Activated CD4-positive, alpha-beta T cell treated with anti-CD3 and anti-CD28 coated beads, Interleukin-2, amount 10 ng/mL, durations not matched to agents 7 days and 5 days (primary cell): ENCODE data around the gene CCR6. TPM values are rescaled to one million over a fixed set of nuclear protein-coding genes. Genes with fewer than 3 reads are reported as not detected.
"Not testable (repeated sequence)": the region's sequence is repeated elsewhere in the genome, so short reads cannot be mapped to it uniquely, and the experiment has no call there.

Source experiments
- CTCF ChIA-PET: fragments of 350-600 bp; sonication (Branson Sonifier 250); formaldehyde crosslinking; loops from one replicate; lab custom pipeline; 2021; ENCODE audit warnings: antibody characterized with exemption; lab: Charles Lee
- POLR2A ChIA-PET: fragments of 350-600 bp; sonication (Branson Sonifier 250); formaldehyde crosslinking; loops from one replicate; lab custom pipeline; 2021; ENCODE audit warnings: antibody characterized with exemption; lab: Charles Lee
- DNase-seq: peaks from one replicate; pipeline ENCODE4 v3.0.0-alpha.2; 2020
- H3K27ac Mint-ChIP-seq: one replicate; pipeline ENCODE4 v1.8.0; 2021; ENCODE audit warnings: mild to moderate bottlenecking, moderate library complexity, mixed read lengths
- H3K27me3 Mint-ChIP-seq: one replicate; pipeline ENCODE4 v1.8.0; 2021; ENCODE audit warnings: mixed read lengths
- H3K36me3 Mint-ChIP-seq: one replicate; pipeline ENCODE4 v1.8.0; 2021; ENCODE audit warnings: low read depth, mixed read lengths
- H3K4me1 Mint-ChIP-seq: one replicate; pipeline ENCODE4 v1.8.0; 2021; ENCODE audit warnings: mixed read lengths
- H3K4me3 Mint-ChIP-seq: one replicate; pipeline ENCODE4 v1.8.0; 2021; ENCODE audit warnings: mild to moderate bottlenecking, moderate library complexity, mixed read lengths
- H3K9me3 Mint-ChIP-seq: one replicate; pipeline ENCODE4 v1.8.0; 2021; ENCODE audit warnings: mixed read lengths
- total RNA-seq, 2 experiments: library from RNA; stranded (reverse); gene quantifications; one replicate each; pipeline ENCODE4 v1.2.3, GENCODE V29; 2021

Gene CCR6
- total RNA-seq, 2 experiments from 2014 or later, result 6.7 to 7.4 TPM

- no peak for DNase-seq
- Mint-ChIP-seq H3K9me3 (no peaks in the 10 kb centered on the region), H3K4me1 (peaks cover 15% of the 10 kb centered on the region), H3K4me3 (peak overlapping the region; percentile 28), H3K27me3 (no peaks in the 10 kb centered on the region), H3K36me3 (no peaks in the 10 kb centered on the region), H3K27ac (no peak overlapping the region)
- ChIA-PET CTCF (no interaction called here), POLR2A (no interaction called here)
Measured at GRCh38 chr6:167153521-167153959, 30.6 kb downstream of the CCR6 start.

DNA sequence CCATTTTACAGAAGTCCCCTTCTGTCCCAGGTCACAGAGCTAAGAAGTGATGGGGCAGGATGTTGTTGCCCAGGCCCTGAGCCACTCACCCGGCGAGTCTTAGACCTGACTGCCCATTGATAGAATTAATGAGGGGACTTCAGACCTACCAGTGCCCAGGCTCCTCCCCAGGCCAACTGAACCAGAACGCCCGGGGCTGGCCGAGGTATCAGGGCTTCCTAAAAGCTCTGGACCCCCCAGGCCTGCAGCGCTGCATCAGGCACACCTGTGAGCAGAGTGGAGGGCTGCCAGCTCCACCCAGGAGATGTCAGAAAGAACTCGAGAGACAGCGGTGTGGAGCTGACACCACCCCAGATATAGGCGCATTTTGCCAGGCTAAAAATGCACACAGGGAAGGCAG, 31.4 kb downstream of the CCR6 start:
- Mint-ChIP-seq H3K4me3 (no peak overlapping the region), H3K9me3 (no peaks in the 10 kb centered on the region), H3K27me3 (peaks cover 3% of the 10 kb centered on the region), H3K4me1 (peaks cover 15% of the 10 kb centered on the region), H3K36me3 (no peaks in the 10 kb centered on the region), H3K27ac (no peak overlapping the region)
- POLR2A ChIA-PET, result no interaction called here
- DNase-seq, result no peak
- CTCF ChIA-PET, result no interaction called here

DNA sequence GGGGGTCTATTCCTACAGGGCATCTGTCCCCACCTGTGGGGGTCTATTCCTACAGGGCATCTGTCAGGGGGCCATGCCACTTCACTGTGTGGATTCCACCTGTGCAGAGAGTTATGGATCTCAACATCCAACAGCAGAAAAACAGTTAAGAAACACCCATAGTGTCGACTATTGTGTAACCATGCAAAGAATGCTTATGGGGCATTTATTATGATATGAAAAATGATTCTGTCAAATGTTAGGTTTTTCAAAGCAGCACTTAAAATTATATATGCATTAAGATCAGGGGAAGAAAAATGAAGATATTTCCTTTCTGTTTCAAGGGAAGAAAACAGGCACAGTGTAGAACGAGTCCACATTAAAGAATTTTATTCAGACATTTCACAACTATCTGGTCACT, 32.0 kb downstream of the CCR6 start:
- H3K4me3 Mint-ChIP-seq, result no peak overlapping the region
- ChIA-PET POLR2A (no interaction called here), CTCF (no interaction called here)
- H3K9me3 Mint-ChIP-seq, result no peaks in the 10 kb centered on the region
- H3K36me3 Mint-ChIP-seq, result no peaks in the 10 kb centered on the region
- H3K4me1 Mint-ChIP-seq, result peaks cover 15% of the 10 kb centered on the region
- DNase-seq, result no peak
- no peak overlapping the region for H3K27ac Mint-ChIP-seq
- H3K27me3 Mint-ChIP-seq, result peaks cover 3% of the 10 kb centered on the region

GRCh38 chr6:167157414-167157813, 34.5 kb downstream of the CCR6 start:
- DNase-seq, result no peak
- ChIA-PET CTCF (no interaction called here), POLR2A (no interaction called here)
- Mint-ChIP-seq H3K27ac (no peak overlapping the region), H3K27me3 (peaks cover 3% of the 10 kb centered on the region), H3K9me3 (no peaks in the 10 kb centered on the region), H3K4me3 (no peak overlapping the region), H3K36me3 (no peaks in the 10 kb centered on the region), H3K4me1 (peaks cover 9% of the 10 kb centered on the region)

DNA sequence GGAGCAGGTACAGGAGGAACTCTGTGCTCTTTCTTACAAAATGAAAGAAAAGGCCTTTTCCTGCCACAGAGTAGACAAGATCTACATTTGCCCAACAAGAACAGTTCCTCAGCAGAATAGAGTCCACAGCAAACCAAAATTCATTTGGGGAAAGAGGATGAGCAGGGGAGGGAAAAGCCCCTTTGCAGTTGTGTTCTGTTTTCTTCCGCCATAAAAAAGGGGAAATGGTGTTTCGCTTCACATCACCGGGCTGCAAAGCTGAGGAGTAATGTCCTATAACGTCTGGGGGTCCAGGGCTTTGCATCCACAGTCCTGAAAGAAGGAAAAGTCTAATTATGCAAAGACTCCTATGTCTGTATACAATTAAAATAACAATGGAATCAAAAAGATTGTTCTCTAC, 35.0 kb downstream of the CCR6 start, which contains the start of gene GPR31:
Gene GPR31 (minus strand): TSS at position 118 of the 400 bp plus-strand sequence. CDS start 149 bp downstream, outside the sequence.
- POLR2A ChIA-PET, result no interaction called here
- no peaks in the 10 kb centered on the region for H3K36me3 Mint-ChIP-seq
- H3K9me3 Mint-ChIP-seq, result no peaks in the 10 kb centered on the region
- DNase-seq, result no peak
- H3K4me1 Mint-ChIP-seq, result peaks cover 7% of the 10 kb centered on the region
- peaks cover 3% of the 10 kb centered on the region for H3K27me3 Mint-ChIP-seq
- CTCF ChIA-PET, result no interaction called here
- H3K4me3 Mint-ChIP-seq, result no peak within 1 kb of the TSS
- H3K27ac Mint-ChIP-seq, result no peak within 1 kb of the TSS

- H3K4me3 Mint-ChIP-seq, result no peak overlapping the region
- no peak overlapping the region for H3K27ac Mint-ChIP-seq
- CTCF ChIA-PET, result no interaction called here
- no peaks in the 10 kb centered on the region for H3K36me3 Mint-ChIP-seq
- no peaks in the 10 kb centered on the region for H3K9me3 Mint-ChIP-seq
- H3K4me1 Mint-ChIP-seq, result no peaks in the 10 kb centered on the region
- POLR2A ChIA-PET, result no interaction called here
- peaks cover 3% of the 10 kb centered on the region for H3K27me3 Mint-ChIP-seq
- DNase-seq, result no peak
Measured at GRCh38 chr6:167161851-167162467, 39.1 kb downstream of the CCR6 start.

DNA sequence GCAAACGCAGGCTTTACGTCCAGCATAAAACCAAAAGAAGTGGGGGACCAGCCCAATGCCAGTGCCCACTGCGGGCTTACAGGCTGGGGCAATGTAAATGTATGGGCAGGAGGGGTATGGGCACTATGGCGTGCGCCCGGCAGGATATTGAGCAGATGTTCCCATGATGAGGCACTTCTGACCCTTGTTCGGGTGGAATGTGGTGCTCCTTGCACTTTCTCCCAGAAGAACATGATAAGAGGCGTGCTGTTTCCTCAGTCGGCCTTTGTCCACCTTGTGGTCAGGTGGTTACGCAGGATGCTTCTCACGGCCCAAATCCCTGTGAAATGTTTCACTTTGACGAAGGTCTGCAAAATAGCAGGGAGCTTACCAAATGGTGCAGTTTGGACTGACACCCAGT, 39.7 kb downstream of the CCR6 start:
- H3K27me3 Mint-ChIP-seq, result peaks cover 3% of the 10 kb centered on the region
- no peaks in the 10 kb centered on the region for H3K9me3 Mint-ChIP-seq
- H3K4me3 Mint-ChIP-seq, result no peak overlapping the region
- no peak overlapping the region for H3K27ac Mint-ChIP-seq
- no peak for DNase-seq
- no peaks in the 10 kb centered on the region for H3K4me1 Mint-ChIP-seq
- no peaks in the 10 kb centered on the region for H3K36me3 Mint-ChIP-seq
- POLR2A ChIA-PET, result no interaction called here
- CTCF ChIA-PET, result interaction anchor here (0.6 kb wide), 1 partner anchor 647 kb away, joined by 5 read pairs; no protein-coding TSS in a partner anchor

- Mint-ChIP-seq H3K27me3 (peaks cover 3% of the 10 kb centered on the region), H3K36me3 (no peaks in the 10 kb centered on the region), H3K9me3 (no peaks in the 10 kb centered on the region), H3K4me1 (no peaks in the 10 kb centered on the region), H3K27ac (no peak overlapping the region), H3K4me3 (no peak overlapping the region)
- ChIA-PET CTCF (interaction anchor here (0.7 kb wide), 1 partner anchor 388 kb away, joined by 3 read pairs; no protein-coding TSS in a partner anchor), POLR2A (no interaction called here)
- DNase-seq, result no peak
Measured at GRCh38 chr6:167163476-167164011, 40.6 kb downstream of the CCR6 start.

- H3K4me3 Mint-ChIP-seq, result no peak overlapping the region
- no peaks in the 10 kb centered on the region for H3K4me1 Mint-ChIP-seq
- no peaks in the 10 kb centered on the region for H3K9me3 Mint-ChIP-seq
- no peaks in the 10 kb centered on the region for H3K27me3 Mint-ChIP-seq
- DNase-seq, result no peak
- H3K27ac Mint-ChIP-seq, result no peak overlapping the region
- CTCF ChIA-PET, result no interaction called here
- POLR2A ChIA-PET, result no interaction called here
- H3K36me3 Mint-ChIP-seq, result no peaks in the 10 kb centered on the region
Measured at GRCh38 chr6:167164261-167164660, 41.4 kb downstream of the CCR6 start.

DNA sequence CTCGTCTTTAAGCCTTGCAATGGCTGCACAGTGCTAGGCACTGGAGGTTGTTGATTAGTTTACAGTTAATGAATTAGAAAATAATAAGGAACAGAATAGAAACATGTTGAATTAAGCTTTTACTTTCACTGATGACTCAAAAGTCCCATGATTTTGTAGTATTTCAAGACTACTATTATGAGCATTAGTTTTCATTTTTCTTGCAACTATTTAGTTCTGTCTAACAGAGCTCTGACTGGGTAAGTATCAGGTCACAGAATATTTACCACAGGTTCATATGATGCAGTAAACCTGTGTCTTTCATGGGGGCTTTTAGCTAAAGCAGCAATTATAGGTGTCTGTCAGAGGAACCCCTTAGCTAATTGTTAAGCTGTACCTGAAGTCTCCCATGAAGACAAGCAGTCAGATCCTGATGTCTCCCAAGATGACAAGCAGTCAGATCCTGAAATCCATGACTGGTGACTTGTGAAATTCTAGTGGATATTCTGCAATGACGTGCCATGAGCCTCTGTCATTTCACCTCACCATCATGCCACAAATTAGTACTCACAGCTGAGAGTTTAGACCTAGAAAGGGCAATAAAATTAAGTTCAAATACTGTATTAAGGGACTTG, 43.1 kb downstream of the CCR6 start:
- POLR2A ChIA-PET, result no interaction called here
- Mint-ChIP-seq H3K27me3 (no peaks in the 10 kb centered on the region), H3K9me3 (no peaks in the 10 kb centered on the region), H3K4me1 (no peaks in the 10 kb centered on the region), H3K4me3 (no peak overlapping the region), H3K36me3 (no peaks in the 10 kb centered on the region), H3K27ac (no peak overlapping the region)
- CTCF ChIA-PET, result no interaction called here
- no peak for DNase-seq

DNA sequence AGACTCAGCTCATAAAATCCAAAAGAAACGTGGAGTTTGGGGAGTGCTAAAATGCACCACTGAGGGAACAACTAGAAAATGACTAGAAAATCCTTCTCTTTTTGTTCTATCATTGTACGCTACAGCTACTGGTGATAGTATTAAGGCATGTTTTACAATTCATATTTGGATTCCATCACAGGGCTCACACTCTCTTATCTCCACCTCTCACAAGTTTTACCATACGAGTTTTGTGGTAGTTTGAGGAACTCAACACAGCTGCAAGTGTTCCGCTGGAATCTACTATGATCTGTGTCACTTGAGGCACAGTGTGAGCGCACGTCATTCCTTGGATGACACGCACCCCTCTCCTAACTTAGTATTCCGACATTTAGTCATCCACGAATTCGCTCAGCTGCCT, 44.8 kb downstream of the CCR6 start:
- CTCF ChIA-PET, H3K27me3 Mint-ChIP-seq, H3K36me3 Mint-ChIP-seq, H3K4me1 Mint-ChIP-seq, H3K27ac Mint-ChIP-seq, H3K4me3 Mint-ChIP-seq, DNase-seq, POLR2A ChIA-PET, H3K9me3 Mint-ChIP-seq: not testable (repeated sequence)

GRCh38 chr6:167168296-167168695, 45.4 kb downstream of the CCR6 start:
- DNase-seq, CTCF ChIA-PET, H3K4me3 Mint-ChIP-seq, H3K27ac Mint-ChIP-seq, H3K27me3 Mint-ChIP-seq, H3K9me3 Mint-ChIP-seq, H3K4me1 Mint-ChIP-seq, POLR2A ChIA-PET, H3K36me3 Mint-ChIP-seq: not testable (repeated sequence)

GRCh38 chr6:167169867-167170266, 47.0 kb downstream of the CCR6 start:
- H3K36me3 Mint-ChIP-seq, H3K27ac Mint-ChIP-seq, H3K27me3 Mint-ChIP-seq, POLR2A ChIA-PET, H3K4me1 Mint-ChIP-seq, DNase-seq, CTCF ChIA-PET, H3K4me3 Mint-ChIP-seq, H3K9me3 Mint-ChIP-seq: not testable (repeated sequence)
